ENCODE results near the gene RNF135. TPM values are rescaled to one million over a fixed set of nuclear protein-coding genes. Genes with fewer than 3 reads are reported as not detected.
A peak's percentile ranks its signal among the peaks of the same experiment; 100 is the strongest.

The RNF135 gene
- total RNA-seq, 2 donors from 2014 or later, result 18.6 to 18.9 TPM

DNA sequence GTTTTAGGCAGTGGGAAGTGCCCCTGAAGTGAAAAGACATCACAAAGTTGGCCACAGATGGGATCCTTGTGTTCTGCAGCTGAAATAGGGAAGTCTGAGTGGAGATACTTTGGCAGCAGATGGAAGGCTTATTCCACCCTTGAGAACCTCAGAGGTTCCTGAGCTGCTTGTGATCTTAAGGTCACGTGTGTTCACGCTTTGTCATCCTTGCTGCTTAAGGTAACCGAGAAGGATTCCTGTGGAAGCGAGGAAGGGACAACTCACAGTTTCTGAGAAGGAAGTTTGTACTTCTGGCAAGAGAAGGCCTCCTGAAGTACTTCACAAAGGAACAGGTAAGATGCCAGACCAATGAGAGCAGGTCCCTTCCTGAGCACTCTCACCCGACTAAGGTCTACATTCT is 36.9 kb upstream of the RNF135 start:
- DNase-seq, result no peak
- no peak overlapping the region for H3K4me3 ChIP-seq
- no peaks in the 10 kb centered on the region for H3K9me3 ChIP-seq
- no peaks in the 10 kb centered on the region for H3K4me1 ChIP-seq
- H3K27me3 ChIP-seq, result no peaks in the 10 kb centered on the region
- intact Hi-C loops (cut with DNase I), result no loop called here
- no peak overlapping the region for H3K27ac ChIP-seq
- TF ChIP-seq, protein P1, sequence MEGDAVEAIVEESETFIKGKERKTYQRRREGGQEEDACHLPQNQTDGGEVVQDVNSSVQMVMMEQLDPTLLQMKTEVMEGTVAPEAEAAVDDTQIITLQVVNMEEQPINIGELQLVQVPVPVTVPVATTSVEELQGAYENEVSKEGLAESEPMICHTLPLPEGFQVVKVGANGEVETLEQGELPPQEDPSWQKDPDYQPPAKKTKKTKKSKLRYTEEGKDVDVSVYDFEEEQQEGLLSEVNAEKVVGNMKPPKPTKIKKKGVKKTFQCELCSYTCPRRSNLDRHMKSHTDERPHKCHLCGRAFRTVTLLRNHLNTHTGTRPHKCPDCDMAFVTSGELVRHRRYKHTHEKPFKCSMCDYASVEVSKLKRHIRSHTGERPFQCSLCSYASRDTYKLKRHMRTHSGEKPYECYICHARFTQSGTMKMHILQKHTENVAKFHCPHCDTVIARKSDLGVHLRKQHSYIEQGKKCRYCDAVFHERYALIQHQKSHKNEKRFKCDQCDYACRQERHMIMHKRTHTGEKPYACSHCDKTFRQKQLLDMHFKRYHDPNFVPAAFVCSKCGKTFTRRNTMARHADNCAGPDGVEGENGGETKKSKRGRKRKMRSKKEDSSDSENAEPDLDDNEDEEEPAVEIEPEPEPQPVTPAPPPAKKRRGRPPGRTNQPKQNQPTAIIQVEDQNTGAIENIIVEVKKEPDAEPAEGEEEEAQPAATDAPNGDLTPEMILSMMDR (IDR thresholded peaks at IDR 0.05), result no peak
- no peaks in the 10 kb centered on the region for H3K36me3 ChIP-seq
- H3K9ac ChIP-seq (ENCODE audit: low read depth in 2 of 2, low read length in 2 of 2), result no peak overlapping the region

DNA sequence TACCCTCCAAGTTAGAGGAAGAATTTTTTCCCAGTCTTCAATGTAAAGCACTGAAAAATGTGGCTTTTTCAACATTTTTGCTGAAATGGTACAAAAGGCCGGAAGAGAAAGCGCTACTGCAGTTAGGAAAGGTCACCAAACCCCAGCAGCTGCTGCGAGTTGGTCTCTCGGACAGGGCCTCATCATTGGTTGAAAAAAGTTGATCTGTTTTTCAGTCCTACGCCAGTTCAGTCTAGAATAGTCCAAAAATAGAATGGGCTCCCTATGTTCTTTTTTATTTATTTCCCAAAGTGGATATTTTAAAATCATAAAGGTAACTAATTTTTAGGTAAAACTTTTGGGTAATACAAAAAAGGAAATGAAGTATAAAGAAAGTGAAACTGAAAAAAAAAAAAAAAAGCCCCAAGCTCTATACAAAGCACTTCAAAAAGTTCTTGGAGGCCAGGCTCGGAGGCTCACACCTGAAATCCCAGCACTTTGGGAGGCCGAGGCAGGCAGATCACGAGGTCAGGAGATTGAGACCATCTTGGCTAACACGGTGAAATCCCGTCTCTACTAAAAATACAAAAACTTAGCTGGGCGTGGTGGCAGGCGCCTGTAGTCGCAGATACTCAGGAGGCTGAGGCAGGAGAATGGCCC is 31.7 kb upstream of the RNF135 start:
- H3K27ac ChIP-seq, result no peak overlapping the region
- H3K9me3 ChIP-seq, result no peaks in the 10 kb centered on the region
- TF ChIP-seq, protein P1 (IDR thresholded peaks at IDR 0.05), result no peak
- no peak overlapping the region for H3K9ac ChIP-seq (ENCODE audit: low read depth in 2 of 2, low read length in 2 of 2)
- no peaks in the 10 kb centered on the region for H3K36me3 ChIP-seq
- DNase-seq, result no peak
- intact Hi-C loops (cut with DNase I), result no loop called here
- no peaks in the 10 kb centered on the region for H3K27me3 ChIP-seq
- H3K4me1 ChIP-seq, result no peaks in the 10 kb centered on the region
- H3K4me3 ChIP-seq, result no peak overlapping the region

DNA sequence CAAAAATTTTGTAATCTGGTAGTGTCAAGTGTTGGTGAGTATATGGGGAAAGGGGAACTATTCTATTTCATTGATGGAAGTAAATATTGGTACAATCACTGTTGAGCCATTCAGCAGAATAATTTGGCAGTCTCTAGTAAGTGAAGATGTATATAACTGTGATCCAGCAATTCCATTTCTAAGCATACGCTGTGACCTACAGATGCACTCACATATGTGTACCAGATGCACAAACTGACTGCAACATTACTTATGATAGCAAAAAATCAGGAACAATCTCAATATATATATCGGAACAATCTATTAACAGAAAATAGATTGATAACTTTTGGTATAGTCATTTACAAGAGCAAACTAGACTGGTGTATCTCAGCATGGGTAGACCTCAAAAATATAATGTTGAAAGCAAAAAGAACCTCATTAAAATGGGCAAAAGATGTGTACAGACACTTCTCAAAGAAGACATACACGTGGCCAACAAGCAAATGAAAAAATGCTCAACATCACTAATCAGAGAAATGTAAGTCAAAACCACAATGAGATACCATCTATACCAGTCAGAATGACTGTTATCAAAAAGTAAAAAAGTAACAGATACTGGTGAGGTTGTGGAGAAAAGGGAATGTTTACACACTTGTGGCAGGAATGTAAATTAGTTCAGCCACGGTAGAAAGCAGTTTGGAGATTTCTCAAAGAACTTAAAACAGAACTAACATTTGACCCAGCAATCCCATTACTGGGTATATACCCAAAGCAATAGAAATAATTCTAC is 28.3 kb upstream of the RNF135 start:
- Histone ChIP-seq H3K27ac (no peak overlapping the region), H3K4me3 (no peak overlapping the region), H3K4me1 (no peaks in the 10 kb centered on the region), H3K27me3 (no peaks in the 10 kb centered on the region), H3K36me3 (no peaks in the 10 kb centered on the region), H3K9me3 (no peaks in the 10 kb centered on the region), H3K9ac (ENCODE audit: low read depth in 2 of 2, low read length in 2 of 2) (no peak overlapping the region)
- TF ChIP-seq, protein P1 (IDR thresholded peaks at IDR 0.05), result no peak
- intact Hi-C loops (cut with DNase I), result no loop called here
- DNase-seq, result no peak

DNA sequence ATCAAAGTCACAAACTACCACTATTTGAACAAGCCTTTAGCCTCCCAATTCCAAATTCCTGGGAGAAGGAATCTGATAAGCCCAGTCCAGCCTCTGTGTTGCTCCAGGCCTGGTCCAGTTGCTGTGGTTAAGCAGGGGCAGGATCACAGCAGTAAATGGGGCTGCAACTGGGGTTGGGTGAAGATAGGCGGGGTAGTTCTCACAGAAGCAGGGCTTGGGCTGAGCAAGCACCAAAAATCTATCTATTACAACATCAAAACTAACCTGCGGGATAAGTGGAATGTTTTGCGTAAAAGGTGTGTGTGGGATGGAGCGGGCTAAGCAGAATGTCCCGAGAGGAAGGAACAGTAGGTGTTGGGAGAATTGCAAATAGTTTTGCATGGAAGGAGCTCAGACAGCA is 23.0 kb upstream of the RNF135 start:
- intact Hi-C loops (cut with DNase I), result no loop called here
- TF ChIP-seq, protein P1 (IDR thresholded peaks at IDR 0.05), result no peak
- no peaks in the 10 kb centered on the region for H3K36me3 ChIP-seq
- DNase-seq, result no peak
- no peak overlapping the region for H3K27ac ChIP-seq
- H3K4me3 ChIP-seq, result no peak overlapping the region
- H3K9me3 ChIP-seq, result no peaks in the 10 kb centered on the region
- H3K4me1 ChIP-seq, result no peaks in the 10 kb centered on the region
- no peak overlapping the region for H3K9ac ChIP-seq (ENCODE audit: low read depth in 2 of 2, low read length in 2 of 2)
- no peaks in the 10 kb centered on the region for H3K27me3 ChIP-seq

DNA sequence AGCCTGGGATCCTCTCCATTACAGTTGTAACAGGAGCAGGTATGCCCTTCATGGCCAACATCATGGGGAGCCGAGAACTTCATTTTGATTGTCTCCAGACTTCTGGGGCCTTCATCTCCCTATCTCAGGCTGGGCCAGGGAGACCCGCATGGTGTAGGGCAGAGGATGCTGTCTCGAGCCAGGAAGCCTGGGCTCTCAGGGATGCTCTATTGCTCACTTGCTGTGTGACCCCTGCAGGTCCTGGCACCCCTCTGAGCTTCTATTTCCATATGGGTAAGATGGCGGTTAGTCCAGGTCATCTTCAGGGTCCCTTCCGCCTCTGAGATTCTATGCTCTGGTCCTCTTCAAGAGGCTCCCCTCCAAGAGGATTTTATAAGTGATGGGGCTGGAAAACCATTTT is 20.6 kb upstream of the RNF135 start:
- no peaks in the 10 kb centered on the region for H3K36me3 ChIP-seq
- TF ChIP-seq, protein P1 (IDR thresholded peaks at IDR 0.05), result no peak
- intact Hi-C loops (cut with DNase I), result no loop called here
- H3K27ac ChIP-seq, result peak overlapping the region; percentile 43
- no peaks in the 10 kb centered on the region for H3K27me3 ChIP-seq
- DNase-seq, result no peak
- H3K9ac ChIP-seq (ENCODE audit: low read depth in 2 of 2, low read length in 2 of 2), result peak overlapping the region in 1 of 2 donors; percentile 7
- no peak overlapping the region for H3K4me3 ChIP-seq
- no peaks in the 10 kb centered on the region for H3K4me1 ChIP-seq
- no peaks in the 10 kb centered on the region for H3K9me3 ChIP-seq
